Retinal pigment epithelial cell (primary cell): Measurements from ENCODE around the gene ZBTB6.

Experiments used
- DNase-seq: peaks from one replicate; pipeline ENCODE4 v3.0.0-alpha.2; 2010; ENCODE audit warnings: low read depth
- H3K4me3 ChIP-seq: 2 replicates; pipeline ENCODE4 v1.5.1; 2011; ENCODE audit warnings: mild to moderate bottlenecking, low read length, control low read depth, moderate library complexity
- TF ChIP-seq, protein P1 (sequence below): conservative IDR thresholded peaks from 2 replicates; pipeline ENCODE4 v1.5.1; 2011; ENCODE audit warnings: low read depth, low read length, control low read depth, inconsistent platforms

Gene ZBTB6, protein sequence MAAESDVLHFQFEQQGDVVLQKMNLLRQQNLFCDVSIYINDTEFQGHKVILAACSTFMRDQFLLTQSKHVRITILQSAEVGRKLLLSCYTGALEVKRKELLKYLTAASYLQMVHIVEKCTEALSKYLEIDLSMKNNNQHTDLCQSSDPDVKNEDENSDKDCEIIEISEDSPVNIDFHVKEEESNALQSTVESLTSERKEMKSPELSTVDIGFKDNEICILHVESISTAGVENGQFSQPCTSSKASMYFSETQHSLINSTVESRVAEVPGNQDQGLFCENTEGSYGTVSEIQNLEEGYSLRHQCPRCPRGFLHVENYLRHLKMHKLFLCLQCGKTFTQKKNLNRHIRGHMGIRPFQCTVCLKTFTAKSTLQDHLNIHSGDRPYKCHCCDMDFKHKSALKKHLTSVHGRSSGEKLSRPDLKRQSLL

DNA sequence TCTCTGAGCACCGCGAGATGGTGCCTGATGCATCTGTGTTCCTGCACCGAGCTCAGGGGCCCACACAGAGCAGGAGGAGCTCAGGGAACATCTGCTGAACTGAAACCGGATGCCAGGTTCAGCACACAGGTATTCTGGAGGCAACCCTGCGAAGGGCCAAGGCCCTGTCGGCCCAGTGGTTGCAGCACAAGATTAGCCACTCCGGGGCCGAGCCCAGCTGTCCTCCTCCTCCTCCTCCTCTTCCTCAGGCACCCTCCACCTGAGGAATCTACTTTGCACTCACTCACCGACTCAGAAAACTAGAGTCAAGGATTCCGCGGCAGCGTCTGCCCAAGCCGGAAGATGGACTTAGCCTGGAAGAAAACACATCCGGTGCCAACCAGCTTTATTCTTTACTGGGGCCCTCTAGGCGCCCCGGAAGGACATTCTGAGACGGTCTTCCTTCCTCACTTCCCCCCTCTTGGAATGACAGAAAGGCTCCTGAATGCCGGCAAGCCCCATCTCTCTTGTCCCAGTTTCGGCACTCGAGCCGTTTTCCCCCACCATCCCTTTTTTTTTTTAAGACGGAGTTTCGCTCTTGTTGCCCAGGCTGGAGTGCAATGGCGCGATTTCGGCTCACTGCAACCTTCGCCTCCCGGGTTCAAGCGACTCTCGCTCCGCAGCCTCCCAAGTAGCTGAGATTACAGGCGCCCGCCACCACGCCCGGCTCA, at the start of gene ZBTB6:
TSS of gene ZBTB6 (minus strand) at position 360 of the 710 bp plus-strand sequence. CDS start 1,251 bp downstream, outside the sequence.
- TF ChIP-seq, protein P1, sequence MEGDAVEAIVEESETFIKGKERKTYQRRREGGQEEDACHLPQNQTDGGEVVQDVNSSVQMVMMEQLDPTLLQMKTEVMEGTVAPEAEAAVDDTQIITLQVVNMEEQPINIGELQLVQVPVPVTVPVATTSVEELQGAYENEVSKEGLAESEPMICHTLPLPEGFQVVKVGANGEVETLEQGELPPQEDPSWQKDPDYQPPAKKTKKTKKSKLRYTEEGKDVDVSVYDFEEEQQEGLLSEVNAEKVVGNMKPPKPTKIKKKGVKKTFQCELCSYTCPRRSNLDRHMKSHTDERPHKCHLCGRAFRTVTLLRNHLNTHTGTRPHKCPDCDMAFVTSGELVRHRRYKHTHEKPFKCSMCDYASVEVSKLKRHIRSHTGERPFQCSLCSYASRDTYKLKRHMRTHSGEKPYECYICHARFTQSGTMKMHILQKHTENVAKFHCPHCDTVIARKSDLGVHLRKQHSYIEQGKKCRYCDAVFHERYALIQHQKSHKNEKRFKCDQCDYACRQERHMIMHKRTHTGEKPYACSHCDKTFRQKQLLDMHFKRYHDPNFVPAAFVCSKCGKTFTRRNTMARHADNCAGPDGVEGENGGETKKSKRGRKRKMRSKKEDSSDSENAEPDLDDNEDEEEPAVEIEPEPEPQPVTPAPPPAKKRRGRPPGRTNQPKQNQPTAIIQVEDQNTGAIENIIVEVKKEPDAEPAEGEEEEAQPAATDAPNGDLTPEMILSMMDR = no peak
- H3K4me3 ChIP-seq = peak within 1 kb of the TSS; percentile 87
- peak; percentile 58 for DNase-seq

DNA sequence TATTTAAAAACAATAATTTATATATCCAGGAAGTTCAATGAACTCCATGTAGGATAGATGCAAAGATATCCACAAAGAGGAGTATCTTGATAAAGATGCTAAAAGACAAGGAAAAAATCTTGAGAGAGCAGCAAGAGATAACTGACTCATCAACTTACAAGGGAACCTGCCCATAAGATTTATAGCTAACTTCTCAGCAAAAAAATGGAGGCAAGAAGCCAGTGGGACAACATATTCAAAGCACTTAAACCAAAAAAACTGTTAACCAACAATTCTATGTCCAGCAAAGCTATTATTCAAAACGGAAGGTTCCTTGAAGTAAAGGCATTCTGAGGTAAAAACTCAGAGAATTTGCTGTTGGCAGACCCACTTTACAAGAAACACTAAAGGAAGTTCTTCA, 48.0 kb upstream of the ZBTB6 start:
- TF ChIP-seq, protein P1 = no peak
- no peak for DNase-seq
- H3K4me3 ChIP-seq = no peak overlapping the region

DNA sequence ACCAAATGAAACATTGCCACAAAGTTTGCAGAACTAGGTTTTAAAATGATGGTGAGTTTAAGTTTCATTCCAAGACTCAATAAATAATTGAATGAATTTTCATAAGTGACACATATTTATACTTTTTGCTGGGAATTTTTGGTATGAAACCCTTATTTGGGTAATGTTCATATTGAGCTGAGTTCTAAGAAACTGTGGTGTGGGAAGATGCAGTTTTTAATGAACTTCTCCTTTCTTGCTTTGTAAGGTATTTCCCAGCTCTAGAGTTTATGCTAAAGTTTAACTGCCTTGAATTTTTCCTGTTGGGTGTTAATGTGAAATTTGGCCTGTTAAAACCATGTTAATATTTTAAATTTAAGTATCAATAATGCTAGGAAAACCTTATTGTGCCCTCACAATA, 42.8 kb upstream of the ZBTB6 start:
- TF ChIP-seq, protein P1 = no peak
- no peak overlapping the region for H3K4me3 ChIP-seq
- DNase-seq = no peak

DNA sequence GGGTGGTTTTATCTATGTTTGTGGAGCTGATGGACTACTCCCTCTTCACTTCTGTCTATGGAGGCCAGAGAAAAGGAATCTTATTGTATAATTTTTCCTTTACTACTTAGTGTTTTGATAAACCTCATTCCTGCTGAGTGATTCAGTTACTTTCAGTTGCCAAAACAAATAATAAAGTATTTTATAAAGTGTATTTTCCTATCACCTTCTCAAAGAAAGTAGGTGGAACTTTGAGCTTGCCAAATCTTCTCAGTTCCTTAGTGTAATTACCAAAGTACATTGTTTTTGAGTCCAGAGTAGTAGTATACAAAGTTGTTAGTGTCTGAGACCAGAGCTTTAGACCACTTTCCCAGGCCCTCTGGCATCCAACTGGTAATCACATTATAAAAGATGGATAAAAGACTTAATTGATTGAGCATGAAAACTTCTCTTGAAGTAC, 41.1 kb upstream of the ZBTB6 start:
- peak; percentile 65 for DNase-seq
- H3K4me3 ChIP-seq = no peak overlapping the region
- TF ChIP-seq, protein P1 = no peak

DNA sequence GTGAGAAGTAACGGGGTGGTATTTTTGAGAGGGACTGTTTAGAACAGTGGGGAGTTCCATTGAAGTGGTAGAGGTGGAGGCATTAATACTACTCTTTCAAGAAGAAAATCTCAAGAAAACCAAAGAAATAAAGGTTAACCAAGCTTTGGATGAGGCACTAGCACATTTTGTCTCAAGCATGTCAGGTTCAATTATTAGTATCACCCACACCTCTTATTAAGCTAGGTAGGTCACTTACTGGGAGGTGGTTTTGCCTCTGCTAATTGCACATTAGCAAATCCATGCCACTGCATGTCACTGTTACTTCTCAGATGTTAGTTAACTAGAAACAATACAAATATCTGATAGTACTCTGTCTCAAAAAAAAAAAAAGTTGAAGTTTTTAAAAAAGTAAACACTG, 37.9 kb upstream of the ZBTB6 start:
- TF ChIP-seq, protein P1 = no peak
- no peak overlapping the region for H3K4me3 ChIP-seq

DNA sequence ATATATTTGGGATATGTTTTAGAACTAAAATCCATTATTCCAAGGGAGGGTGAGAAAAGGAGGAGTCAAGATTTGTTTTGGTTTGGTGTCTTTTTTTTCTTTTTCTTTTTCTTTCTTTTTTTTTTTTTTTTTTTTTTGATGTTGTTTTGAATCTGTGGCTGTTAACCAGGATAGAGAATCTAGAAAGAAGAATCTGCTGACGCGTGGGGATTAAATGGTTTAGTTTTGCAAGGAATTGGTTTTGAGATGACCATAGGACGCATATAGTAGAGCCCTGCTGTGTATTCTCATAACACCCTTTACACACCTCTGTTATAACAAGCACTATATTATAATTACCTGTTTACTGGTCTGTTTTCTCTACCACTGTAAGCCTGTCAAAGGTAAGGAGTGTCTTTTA, 37.1 kb upstream of the ZBTB6 start:
- DNase-seq = no peak
- TF ChIP-seq, protein P1 = no peak
- no peak overlapping the region for H3K4me3 ChIP-seq

More for the DNA sequence above, 37.9 kb upstream of the ZBTB6 start:
- DNase-seq = no peak
